Lower leg skin (tissue), 3 donors: ENCODE data around the gene EGFL7.

Experiments used
- POLR2A ChIP-seq, 2 donors: fragments of 450-650 bp; IDR thresholded peaks; one replicate each; pipeline ENCODE4 v1.6.1; 2016 to 2017; ENCODE audit warnings: antibody characterized with exemption in 2 of 2, mild to moderate bottlenecking in 1 of 2, moderate library complexity in 1 of 2
- TF ChIP-seq, protein P1 (sequence below), 3 donors: fragments of 450-650 bp; IDR thresholded peaks; one replicate each; pipeline ENCODE4 v1.5.1; 2016; ENCODE audit warnings: antibody characterized with exemption in 3 of 3, mild to moderate bottlenecking in 3 of 3, moderate library complexity in 2 of 3

DNA sequence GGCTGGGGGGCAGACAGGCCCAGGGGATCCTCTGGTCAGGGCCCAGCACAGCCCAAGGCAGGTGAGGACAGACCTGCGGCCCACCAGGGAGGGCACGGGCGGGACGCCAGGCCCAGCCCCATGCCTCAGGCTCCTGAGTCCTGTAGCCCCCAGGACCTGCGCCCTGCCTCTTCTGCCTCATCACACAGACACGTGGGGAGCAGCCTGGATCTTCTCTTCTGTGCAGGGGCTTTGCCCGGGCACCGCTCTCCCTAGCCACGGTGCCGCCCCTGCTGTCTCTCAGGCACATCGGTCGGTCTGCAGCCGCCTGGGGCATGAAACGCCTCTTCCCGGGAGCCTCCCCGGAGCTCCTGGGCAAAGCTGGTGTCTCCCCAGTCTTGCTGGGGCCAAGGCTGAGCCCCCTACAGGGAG lies 40.2 kb upstream of the EGFL7 start:
- TF ChIP-seq, protein P1, sequence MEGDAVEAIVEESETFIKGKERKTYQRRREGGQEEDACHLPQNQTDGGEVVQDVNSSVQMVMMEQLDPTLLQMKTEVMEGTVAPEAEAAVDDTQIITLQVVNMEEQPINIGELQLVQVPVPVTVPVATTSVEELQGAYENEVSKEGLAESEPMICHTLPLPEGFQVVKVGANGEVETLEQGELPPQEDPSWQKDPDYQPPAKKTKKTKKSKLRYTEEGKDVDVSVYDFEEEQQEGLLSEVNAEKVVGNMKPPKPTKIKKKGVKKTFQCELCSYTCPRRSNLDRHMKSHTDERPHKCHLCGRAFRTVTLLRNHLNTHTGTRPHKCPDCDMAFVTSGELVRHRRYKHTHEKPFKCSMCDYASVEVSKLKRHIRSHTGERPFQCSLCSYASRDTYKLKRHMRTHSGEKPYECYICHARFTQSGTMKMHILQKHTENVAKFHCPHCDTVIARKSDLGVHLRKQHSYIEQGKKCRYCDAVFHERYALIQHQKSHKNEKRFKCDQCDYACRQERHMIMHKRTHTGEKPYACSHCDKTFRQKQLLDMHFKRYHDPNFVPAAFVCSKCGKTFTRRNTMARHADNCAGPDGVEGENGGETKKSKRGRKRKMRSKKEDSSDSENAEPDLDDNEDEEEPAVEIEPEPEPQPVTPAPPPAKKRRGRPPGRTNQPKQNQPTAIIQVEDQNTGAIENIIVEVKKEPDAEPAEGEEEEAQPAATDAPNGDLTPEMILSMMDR (IDR thresholded peaks at IDR 0.05): no peak
- no peak for TF ChIP-seq POLR2A (IDR thresholded peaks at IDR 0.05)
